OCI-LY7 (cell line): ENCODE measurements around the gene DIP2C. TPM values are rescaled to one million over a fixed set of nuclear protein-coding genes. Genes with fewer than 3 reads are reported as not detected.

Experiments
- BruUV-seq: library from RNA; stranded (reverse); fragments of 400-500 nt; replicated peaks from 2 replicates; lab custom pipeline; 2021; lab: Mats Ljungman, UMichigan
- CTCF ChIA-PET: fragments of 300-600 bp; sonication (Branson Sonifier 250); formaldehyde crosslinking; loops from one replicate; lab custom pipeline; 2022; ENCODE audit warnings: antibody characterized with exemption; ENCODE audit not compliant: unreplicated experiment; lab: Charles Lee
- POLR2A ChIA-PET: fragments of 300-600 bp; sonication (Branson Sonifier 250); formaldehyde crosslinking; loops from one replicate; lab custom pipeline; 2022; ENCODE audit warnings: antibody characterized with exemption; lab: Charles Lee
- DNase-seq: peaks from one replicate; pipeline ENCODE4 v3.0.0-alpha.2; 2015; ENCODE audit warnings: low spot score
- H2AFZ ChIP-seq: fragments of 200-600 bp; sonication (generic), shearing (Covaris generic); 2 replicates; pipeline ENCODE4 v1.6.1; 2014; ENCODE audit warnings: mild to moderate bottlenecking, antibody characterized with exemption, low read length, moderate library complexity
- H3K27ac ChIP-seq: fragments of 200-600 bp; sonication (generic); 2 replicates; pipeline ENCODE4 v1.5.1; 2014; ENCODE audit warnings: mixed run types, low read depth, mild to moderate bottlenecking, moderate library complexity, low read length, inconsistent platforms; ENCODE audit not compliant: poor library complexity, severe bottlenecking
- H3K36me3 ChIP-seq: fragments of 200-600 bp; sonication (generic); 2 replicates; pipeline ENCODE4 v1.6.1; 2014; ENCODE audit warnings: mild to moderate bottlenecking, antibody characterized with exemption, low read length, moderate library complexity, mixed read lengths; ENCODE audit not compliant: insufficient read depth
- H3K4me1 ChIP-seq: fragments of 200-600 bp; sonication (generic); 2 replicates; pipeline ENCODE4 v1.5.1; 2014; ENCODE audit warnings: mild to moderate bottlenecking, low read length; ENCODE audit not compliant: insufficient read depth, poor library complexity, severe bottlenecking
- H3K4me2 ChIP-seq: fragments of 200-600 bp; sonication (generic); 2 replicates; pipeline ENCODE4 v1.6.1; 2014; ENCODE audit warnings: mild to moderate bottlenecking, low read length
- H3K4me3 ChIP-seq: fragments of 200-600 bp; sonication (generic); 2 replicates; pipeline ENCODE4 v1.5.1; 2014; ENCODE audit warnings: mild to moderate bottlenecking, low read depth, low read length; ENCODE audit not compliant: poor library complexity, severe bottlenecking
- H3K79me2 ChIP-seq: fragments of 200-600 bp; sonication (generic); 2 replicates; pipeline ENCODE4 v1.6.1; 2016; ENCODE audit warnings: low read depth, mild to moderate bottlenecking, low read length, moderate library complexity, mixed read lengths; ENCODE audit not compliant: insufficient read depth
- H3K9me2 ChIP-seq: fragments of 200-600 bp; sonication (generic); 2 replicates; pipeline ENCODE4 v1.6.1; 2016; ENCODE audit warnings: mild to moderate bottlenecking, low read length, mixed read lengths; ENCODE audit not compliant: insufficient read depth
- H3K9me3 ChIP-seq: fragments of 200-600 bp; sonication (generic); 2 replicates; pipeline ENCODE4 v1.6.1; 2014; ENCODE audit warnings: mild to moderate bottlenecking, mixed run types, low read length, mixed read lengths
- H4K20me1 ChIP-seq: fragments of 200-600 bp; sonication (generic); 2 replicates; pipeline ENCODE4 v1.6.1; 2014; ENCODE audit warnings: mild to moderate bottlenecking, antibody characterized with exemption, low read length, moderate library complexity, mixed read lengths; ENCODE audit not compliant: insufficient read depth
- CTCF ChIP-seq: fragments of 200-600 bp; sonication (generic); conservative IDR thresholded peaks from 2 replicates; pipeline ENCODE4 v1.5.1; 2014; ENCODE audit warnings: mild to moderate bottlenecking, antibody characterized with exemption, low read length, moderate library complexity, mixed read lengths
- EZH2phosphoT487 ChIP-seq: fragments of 200-600 bp; sonication (generic); IDR thresholded peaks from 2 replicates; pipeline ENCODE4 v1.6.1; 2018; ENCODE audit warnings: low read depth, borderline replicate concordance, mild to moderate bottlenecking, mixed run types, antibody characterized with exemption, low read length, moderate library complexity, mixed read lengths
- intact Hi-C: fragments of 100-400 bp; cut with micrococcal nuclease; formaldehyde crosslinking; loops from one replicate; pipeline ENCODE4 v1.10.0; 2022; ENCODE audit not compliant: unreplicated experiment
- total RNA-seq, 2 experiments: library from RNA; depleted of rRNA in 1 of 2; stranded (reverse); fragments of >200 nt in 1 of 2; shearing (Covaris generic) in 1 of 2; gene quantifications; 2 replicates each; pipeline ENCODE4 v1.2.3, GENCODE V29; 2014 to 2022

Gene DIP2C
- total RNA-seq, 2 experiments from 2014 or later: 10.9 to 29.5 TPM

DNA sequence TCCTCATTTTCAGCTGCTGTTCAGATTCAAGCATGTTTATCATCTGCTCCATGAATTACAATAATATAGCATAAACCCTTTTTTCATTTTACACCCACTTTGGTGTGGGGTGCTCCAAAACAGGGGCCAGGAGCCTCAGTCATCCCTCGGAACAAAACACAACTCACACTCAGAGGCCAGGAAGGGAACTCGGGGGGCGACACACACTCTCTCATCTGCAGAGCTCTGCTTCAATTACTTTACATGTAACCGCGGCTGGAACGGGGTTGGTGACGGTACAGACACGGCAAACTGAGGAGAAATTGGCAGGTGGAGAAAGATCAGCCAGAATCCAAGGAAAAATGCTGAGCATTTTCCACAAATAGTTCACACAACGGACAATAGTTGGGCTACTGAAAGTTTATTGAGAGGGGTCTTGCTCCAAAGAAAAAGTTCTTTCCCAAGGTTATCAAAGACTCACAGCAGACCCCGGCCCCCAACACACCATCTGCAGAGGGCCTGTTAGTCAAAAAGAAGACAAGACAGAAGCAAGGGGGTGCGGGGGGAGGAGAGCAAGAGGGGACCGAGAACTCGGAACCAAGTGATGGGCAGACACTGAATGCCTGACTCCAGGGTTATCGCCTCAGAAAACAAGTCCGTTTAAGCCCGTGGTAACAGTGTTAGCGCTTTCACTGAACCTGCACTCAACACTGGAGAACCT lies 20.5 kb downstream of the DIP2C start:
- CTCF ChIA-PET: no interaction called here

GRCh38 chr10:667602-668143 lies 21.8 kb downstream of the DIP2C start:
- Histone ChIP-seq H2AFZ (no peak overlapping the region), H3K4me3 (no peak overlapping the region), H3K4me2 (no peak overlapping the region), H3K9me3 (peaks cover 16% of the 10 kb centered on the region), H3K36me3 (no peaks in the 10 kb centered on the region), H3K4me1 (no peaks in the 10 kb centered on the region), H3K79me2 (no peaks in the 10 kb centered on the region), H3K27ac (no peak overlapping the region), H3K9me2 (no peaks in the 10 kb centered on the region), H4K20me1 (no peaks in the 10 kb centered on the region)
- BruUV-seq: no TSS peak
- DNase-seq: no peak
- CTCF ChIA-PET: no interaction called here
- POLR2A ChIA-PET: no interaction called here
- intact Hi-C loops: no loop called here
- TF ChIP-seq EZH2phosphoT487 (no peak), CTCF (no peak)

More for the DNA sequence above, 20.5 kb downstream of the DIP2C start:
- no peak for TF ChIP-seq EZH2phosphoT487
- no peak for TF ChIP-seq CTCF
- H3K9me3 ChIP-seq: peaks cover 16% of the 10 kb centered on the region
- no peaks in the 10 kb centered on the region for H4K20me1 ChIP-seq
- H3K4me3 ChIP-seq: no peak overlapping the region
- no peak overlapping the region for H3K4me2 ChIP-seq
- intact Hi-C loops: no loop called here
- POLR2A ChIA-PET: no interaction called here
- no peak for DNase-seq
- H3K9me2 ChIP-seq: no peaks in the 10 kb centered on the region
- H3K36me3 ChIP-seq: no peaks in the 10 kb centered on the region
- H3K4me1 ChIP-seq: no peaks in the 10 kb centered on the region
- H3K27ac ChIP-seq: no peak overlapping the region
- no peaks in the 10 kb centered on the region for H3K79me2 ChIP-seq
- H2AFZ ChIP-seq: no peak overlapping the region
- no TSS peak for BruUV-seq

- BruUV-seq: no TSS peak
- Histone ChIP-seq H4K20me1 (no peaks in the 10 kb centered on the region), H3K36me3 (no peaks in the 10 kb centered on the region), H2AFZ (no peak overlapping the region), H3K79me2 (no peaks in the 10 kb centered on the region), H3K4me3 (no peak overlapping the region), H3K4me1 (no peaks in the 10 kb centered on the region), H3K4me2 (no peak overlapping the region), H3K9me3 (peaks cover 16% of the 10 kb centered on the region), H3K9me2 (no peaks in the 10 kb centered on the region), H3K27ac (no peak overlapping the region)
- ChIA-PET CTCF (no interaction called here), POLR2A (no interaction called here)
- TF ChIP-seq EZH2phosphoT487 (no peak), CTCF (no peak)
- no peak for DNase-seq
- intact Hi-C loops: no loop called here
Measured at GRCh38 chr10:667096-667495, 22.4 kb downstream of the DIP2C start.
